SU-DHL-6 (cell line): ENCODE results near the gene RNGTT.
A peak's percentile ranks its signal among the peaks of the same experiment; 100 is the strongest.

Experiments used
- H2AFZ ChIP-seq: fragments of 200-600 bp; sonication (generic); 2 replicates; pipeline ENCODE4 v1.6.1; 2014; ENCODE audit warnings: low read depth, mild to moderate bottlenecking, moderate library complexity, mixed read lengths, antibody characterized with exemption, low read length; ENCODE audit not compliant: severe bottlenecking
- H3F3A ChIP-seq: fragments of 200-600 bp; shearing (Covaris generic); 2 replicates; pipeline ENCODE4 v1.6.0; 2016; ENCODE audit warnings: antibody characterized with exemption, mild to moderate bottlenecking; ENCODE audit not compliant: insufficient read depth
- H3K27ac ChIP-seq: fragments of 200-600 bp; sonication (generic); 2 replicates; pipeline ENCODE4 v1.5.1; 2016; ENCODE audit warnings: low read depth, mild to moderate bottlenecking, low read length, moderate library complexity, mixed read lengths
- H3K27me3 ChIP-seq: fragments of 200-600 bp; sonication (generic), shearing (Covaris generic); 2 replicates; pipeline ENCODE4 v1.6.0; 2014; ENCODE audit warnings: mild to moderate bottlenecking, low read length
- H3K36me3 ChIP-seq: fragments of 200-600 bp; sonication (generic); 2 replicates; pipeline ENCODE4 v1.6.1; 2014; ENCODE audit warnings: mild to moderate bottlenecking, low read length, mixed read lengths
- H3K4me2 ChIP-seq: fragments of 300-600, 200-600 bp; shearing (Covaris generic), sonication (generic); 2 replicates; pipeline ENCODE4 v1.6.0; 2014; ENCODE audit warnings: low read length, low read depth, mild to moderate bottlenecking; ENCODE audit not compliant: poor library complexity, severe bottlenecking
- H3K4me3 ChIP-seq: fragments of 200-600 bp; sonication (generic); 2 replicates; pipeline ENCODE4 v1.5.1; 2014; ENCODE audit warnings: antibody characterized with exemption, low read length, mild to moderate bottlenecking, mixed read lengths; ENCODE audit not compliant: insufficient read depth, poor library complexity, severe bottlenecking
- H3K79me2 ChIP-seq: fragments of 200-600 bp; sonication (generic); 2 replicates; pipeline ENCODE4 v1.6.1; 2014; ENCODE audit warnings: mild to moderate bottlenecking, low read length, moderate library complexity; ENCODE audit not compliant: insufficient read depth
- H3K9ac ChIP-seq: fragments of 200-600 bp; sonication (generic); 2 replicates; pipeline ENCODE4 v1.7.0; 2014; ENCODE audit warnings: mild to moderate bottlenecking, low read length
- H3K9me2 ChIP-seq: fragments of 200-600 bp; sonication (generic); replicated peaks from 2 replicates; pipeline ENCODE4 v1.6.1; 2014; ENCODE audit warnings: low read length; ENCODE audit not compliant: insufficient read depth
- H3K9me3 ChIP-seq: fragments of 200-600 bp; sonication (generic); 2 replicates; pipeline ENCODE4 v1.6.1; 2014; ENCODE audit warnings: low read length, mixed read lengths; ENCODE audit not compliant: insufficient read depth
- H4K20me1 ChIP-seq: fragments of 200-600 bp; sonication (generic); 2 replicates; pipeline ENCODE4 v1.6.1; 2014; ENCODE audit warnings: low read depth, mild to moderate bottlenecking, antibody characterized with exemption, low read length, moderate library complexity, mixed read lengths
- CTCF ChIP-seq: fragments of 200-600 bp; sonication (generic); IDR thresholded peaks from one replicate; pipeline ENCODE4 v1.5.1; 2017; ENCODE audit warnings: antibody characterized with exemption, mild to moderate bottlenecking, low read length, moderate library complexity; ENCODE audit not compliant: insufficient read depth, poor library complexity, severe bottlenecking
- EZH2phosphoT487 ChIP-seq: fragments of 200-600 bp; sonication (generic), shearing (Covaris generic); conservative IDR thresholded peaks from 2 replicates; pipeline ENCODE4 v1.6.1; 2018; ENCODE audit warnings: mild to moderate bottlenecking, antibody characterized with exemption, low read length, moderate library complexity, mixed read lengths

RNGTT gene

GRCh38 chr6:88705601-88706000 lies 257.8 kb downstream of the RNGTT start:
- H3K9me3 ChIP-seq, result no peaks in the 10 kb centered on the region
- no peaks in the 10 kb centered on the region for H3K27me3 ChIP-seq
- H3K4me2 ChIP-seq, result peak overlapping the region; percentile 32
- H3K79me2 ChIP-seq, result peaks cover 100% of the 10 kb centered on the region
- peaks cover 7% of the 10 kb centered on the region; the same call in 1 of the 2 replicates for H4K20me1 ChIP-seq
- no peaks in the 10 kb centered on the region for H3K9me2 ChIP-seq
- peak overlapping the region; percentile 62 for H3K27ac ChIP-seq
- H3K9ac ChIP-seq, result no peak overlapping the region
- H3K4me3 ChIP-seq, result no peak overlapping the region
- peaks cover 42% of the 10 kb centered on the region for H3F3A ChIP-seq
- H3K36me3 ChIP-seq, result peaks cover 30% of the 10 kb centered on the region
- TF ChIP-seq EZH2phosphoT487 (no peak), CTCF (no peak)
- H2AFZ ChIP-seq, result no peak overlapping the region

GRCh38 chr6:88704980-88705379 lies 258.4 kb downstream of the RNGTT start:
- Histone ChIP-seq H3K4me3 (no peak overlapping the region), H2AFZ (no peak overlapping the region), H3K9me2 (no peaks in the 10 kb centered on the region), H3K9ac (no peak overlapping the region), H3K27me3 (no peaks in the 10 kb centered on the region), H3K4me2 (peak overlapping the region; percentile 32), H3K36me3 (peaks cover 28% of the 10 kb centered on the region), H4K20me1 (peaks cover 11% of the 10 kb centered on the region; the same call in 1 of the 2 replicates), H3K27ac (peak overlapping the region; percentile 62), H3K79me2 (peaks cover 100% of the 10 kb centered on the region), H3F3A (peaks cover 48% of the 10 kb centered on the region), H3K9me3 (no peaks in the 10 kb centered on the region)
- no peak for TF ChIP-seq EZH2phosphoT487
- no peak for TF ChIP-seq CTCF

- no peak overlapping the region for H3K4me3 ChIP-seq
- peaks cover 11% of the 10 kb centered on the region; the same call in 1 of the 2 replicates for H4K20me1 ChIP-seq
- H3K36me3 ChIP-seq, result peaks cover 33% of the 10 kb centered on the region
- no peak overlapping the region for H3K9ac ChIP-seq
- peaks cover 99% of the 10 kb centered on the region for H3K79me2 ChIP-seq
- no peaks in the 10 kb centered on the region for H3K9me3 ChIP-seq
- H2AFZ ChIP-seq, result no peak overlapping the region
- no peaks in the 10 kb centered on the region for H3K27me3 ChIP-seq
- H3F3A ChIP-seq, result peaks cover 60% of the 10 kb centered on the region
- no peaks in the 10 kb centered on the region for H3K9me2 ChIP-seq
- no peak overlapping the region for H3K4me2 ChIP-seq
- no peak overlapping the region for H3K27ac ChIP-seq
- TF ChIP-seq CTCF (no peak), EZH2phosphoT487 (no peak)
Observed at GRCh38 chr6:88702956-88703556, 260.4 kb downstream of the RNGTT start.
